Caco-2 (cell line): ENCODE measurements around the gene KCTD5. TPM values are rescaled to one million over a fixed set of nuclear protein-coding genes. Genes with fewer than 3 reads are reported as not detected.
"Not testable (repeated sequence)": the region's sequence is repeated elsewhere in the genome, so short reads cannot be mapped to it uniquely, and the experiment has no call there.

ENCODE experiments used
- BruUV-seq: library from RNA; stranded (reverse); fragments of 400-500 nt; replicated peaks from 2 replicates; lab custom pipeline; 2021; lab: Mats Ljungman, UMichigan
- CTCF ChIA-PET: fragments of 300-600 bp; sonication (Branson Sonifier 250); formaldehyde crosslinking; loops from one replicate; lab custom pipeline; 2022; ENCODE audit warnings: antibody characterized with exemption; lab: Charles Lee
- POLR2A ChIA-PET: fragments of 300-600 bp; sonication (Branson Sonifier 250); formaldehyde crosslinking; loops from one replicate; lab custom pipeline; 2022; ENCODE audit warnings: antibody characterized with exemption; lab: Charles Lee
- DNase-seq, 2 experiments: peaks; one replicate each; pipeline versions ENCODE4 v3.0.0 to v3.0.0-alpha.2; 2020 to 2022
- H3K27me3 ChIP-seq: replicated peaks from 2 replicates; pipeline ENCODE4 v1.6.0; 2011; ENCODE audit warnings: low read length; ENCODE audit not compliant: control insufficient read depth, insufficient read depth
- H3K36me3 ChIP-seq: 2 replicates; pipeline ENCODE4 v1.5.1; 2011; ENCODE audit warnings: low read length; ENCODE audit not compliant: control insufficient read depth, insufficient read depth
- H3K4me1 ChIP-seq: fragments of 250-450 bp; sonication (Bioruptor Pico); 2 replicates; pipeline ENCODE4 v1.5.1; 2020; ENCODE audit warnings: mild to moderate bottlenecking
- H3K4me3 ChIP-seq: 2 replicates; pipeline ENCODE4 v1.5.1; 2011; ENCODE audit warnings: low read depth, mild to moderate bottlenecking, control low read depth, low read length
- H3K9me3 ChIP-seq: fragments of 250-450 bp; sonication (Bioruptor Pico); 2 replicates; pipeline ENCODE4 v1.5.1; 2020; ENCODE audit warnings: mild to moderate bottlenecking, moderate library complexity
- H3K27ac Mint-ChIP-seq: one replicate; pipeline ENCODE4 v1.8.0; 2022; ENCODE audit warnings: mixed read lengths; ENCODE audit not compliant: unreplicated experiment
- H3K27me3 Mint-ChIP-seq: one replicate; pipeline ENCODE4 v1.8.0; 2022; ENCODE audit warnings: mixed read lengths; ENCODE audit not compliant: insufficient read depth, unreplicated experiment
- H3K36me3 Mint-ChIP-seq: one replicate; pipeline ENCODE4 v1.8.0; 2022; ENCODE audit warnings: mild to moderate bottlenecking, mixed read lengths; ENCODE audit not compliant: insufficient read depth, unreplicated experiment
- H3K4me1 Mint-ChIP-seq: one replicate; pipeline ENCODE4 v1.8.0; 2022; ENCODE audit warnings: low read depth, mixed read lengths; ENCODE audit not compliant: unreplicated experiment
- H3K4me3 Mint-ChIP-seq: one replicate; pipeline ENCODE4 v1.8.0; 2022; ENCODE audit warnings: mild to moderate bottlenecking, moderate library complexity, mixed read lengths; ENCODE audit not compliant: unreplicated experiment
- H3K9me3 Mint-ChIP-seq: one replicate; pipeline ENCODE4 v1.8.0; 2022; ENCODE audit warnings: mixed read lengths; ENCODE audit not compliant: unreplicated experiment
- intact Hi-C: fragments of 100-400 bp; cut with micrococcal nuclease; formaldehyde crosslinking; loops from one replicate; pipeline ENCODE4 v1.10.0; 2022; ENCODE audit not compliant: unreplicated experiment
- total RNA-seq: library from RNA; stranded (reverse); gene quantifications from 2 replicates; pipeline ENCODE4 v1.2.3, GENCODE V29; 2022
- TF ChIP-seq, protein P1 (sequence below), 2 experiments: fragments of 200-600 bp in 1 of 2; IDR thresholded peaks; 1 replicate in 1 of 2; 2 replicates in 1 of 2; pipeline versions ENCODE4 v1.5.1 to v1.8.0; 2011 to 2022; ENCODE audit warnings: antibody characterized with exemption in 1 of 2, control low read depth in 1 of 2, inconsistent platforms in 1 of 2, low read depth in 1 of 2, low read length in 1 of 2, mild to moderate bottlenecking in 1 of 2, moderate library complexity in 1 of 2; ENCODE audit not compliant: insufficient read depth in 1 of 2, severe bottlenecking in 1 of 2, unreplicated experiment in 1 of 2

KCTD5 gene
- total RNA-seq, 1 experiment from 2014 or later, result 30.4 TPM

GRCh38 chr16:2680360-2680759 is 2.0 kb upstream of the KCTD5 start:
- POLR2A ChIA-PET, result not testable (repeated sequence)

GRCh38 chr16:2683041-2683440 is 718 bp downstream of the KCTD5 start:
- H3K4me1 ChIP-seq, DNase-seq, H3K36me3 Mint-ChIP-seq, H3K27ac Mint-ChIP-seq, H3K9me3 ChIP-seq, intact Hi-C loops, BruUV-seq, H3K27me3 ChIP-seq, H3K36me3 ChIP-seq, H3K4me1 Mint-ChIP-seq, H3K9me3 Mint-ChIP-seq, H3K27me3 Mint-ChIP-seq: not testable (repeated sequence)
- H3K4me3 Mint-ChIP-seq, result peak overlapping the region; percentile 91
- peak overlapping the region; percentile 93 for H3K4me3 ChIP-seq
- ChIA-PET CTCF (interaction anchor here (0.8 kb wide), 1 partner anchor 244 kb away, joined by 3 read pairs; no protein-coding TSS in a partner anchor), POLR2A (interaction anchor here (1.0 to 1.4 kb wide), 4 partner anchors 10 to 95 kb away, joined by 3 to 17 read pairs (median 8); partner anchors contain the start of gene SRRM2)

More at GRCh38 chr16:2680360-2680759, 2.0 kb upstream of the KCTD5 start:
- H3K4me1 Mint-ChIP-seq, H3K9me3 ChIP-seq, CTCF ChIA-PET, H3K27me3 ChIP-seq, H3K4me3 Mint-ChIP-seq, DNase-seq, H3K36me3 ChIP-seq, BruUV-seq, H3K4me1 ChIP-seq, H3K9me3 Mint-ChIP-seq, intact Hi-C loops, H3K27me3 Mint-ChIP-seq, H3K4me3 ChIP-seq, H3K27ac Mint-ChIP-seq, H3K36me3 Mint-ChIP-seq: not testable (repeated sequence)

GRCh38 chr16:2686075-2686474 is 3.8 kb downstream of the KCTD5 start:
- H3K27me3 Mint-ChIP-seq, H3K4me1 ChIP-seq, H3K36me3 ChIP-seq, intact Hi-C loops, H3K9me3 Mint-ChIP-seq, H3K4me1 Mint-ChIP-seq, H3K9me3 ChIP-seq, H3K27ac Mint-ChIP-seq, CTCF ChIA-PET, H3K27me3 ChIP-seq, H3K4me3 ChIP-seq, BruUV-seq, DNase-seq, POLR2A ChIA-PET, H3K4me3 Mint-ChIP-seq: not testable (repeated sequence)
- H3K36me3 Mint-ChIP-seq, result peaks cover 11% of the 10 kb centered on the region

- TF ChIP-seq, protein P1, sequence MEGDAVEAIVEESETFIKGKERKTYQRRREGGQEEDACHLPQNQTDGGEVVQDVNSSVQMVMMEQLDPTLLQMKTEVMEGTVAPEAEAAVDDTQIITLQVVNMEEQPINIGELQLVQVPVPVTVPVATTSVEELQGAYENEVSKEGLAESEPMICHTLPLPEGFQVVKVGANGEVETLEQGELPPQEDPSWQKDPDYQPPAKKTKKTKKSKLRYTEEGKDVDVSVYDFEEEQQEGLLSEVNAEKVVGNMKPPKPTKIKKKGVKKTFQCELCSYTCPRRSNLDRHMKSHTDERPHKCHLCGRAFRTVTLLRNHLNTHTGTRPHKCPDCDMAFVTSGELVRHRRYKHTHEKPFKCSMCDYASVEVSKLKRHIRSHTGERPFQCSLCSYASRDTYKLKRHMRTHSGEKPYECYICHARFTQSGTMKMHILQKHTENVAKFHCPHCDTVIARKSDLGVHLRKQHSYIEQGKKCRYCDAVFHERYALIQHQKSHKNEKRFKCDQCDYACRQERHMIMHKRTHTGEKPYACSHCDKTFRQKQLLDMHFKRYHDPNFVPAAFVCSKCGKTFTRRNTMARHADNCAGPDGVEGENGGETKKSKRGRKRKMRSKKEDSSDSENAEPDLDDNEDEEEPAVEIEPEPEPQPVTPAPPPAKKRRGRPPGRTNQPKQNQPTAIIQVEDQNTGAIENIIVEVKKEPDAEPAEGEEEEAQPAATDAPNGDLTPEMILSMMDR (IDR thresholded peaks at IDR 0.05; ENCODE audit: insufficient read depth in 1 of 2, low read depth in 1 of 2, low read length in 1 of 2, severe bottlenecking in 1 of 2, unreplicated experiment in 1 of 2), result no peak
- H3K27me3 Mint-ChIP-seq, result no peaks in the 10 kb centered on the region
- H3K4me1 Mint-ChIP-seq, result no peaks in the 10 kb centered on the region
- no peaks in the 10 kb centered on the region for H3K9me3 Mint-ChIP-seq
- Histone ChIP-seq H3K4me3 (no peak overlapping the region), H3K9me3 (no peaks in the 10 kb centered on the region), H3K36me3 (no peaks in the 10 kb centered on the region; the same call in 1 of the 2 replicates), H3K27me3 (no peaks in the 10 kb centered on the region), H3K4me1 (no peaks in the 10 kb centered on the region)
- H3K36me3 Mint-ChIP-seq, result peaks cover 9% of the 10 kb centered on the region
- intact Hi-C loops, result no loop called here
- ChIA-PET POLR2A (no interaction called here), CTCF (no interaction called here)
- DNase-seq, result no peak
- no peak overlapping the region for H3K4me3 Mint-ChIP-seq
- no TSS peak for BruUV-seq
- H3K27ac Mint-ChIP-seq, result no peak overlapping the region
These were observed 4.7 kb downstream of the KCTD5 start for GRCh38 chr16:2686912-2687507.
